ENCODE data around the gene SHKBP1.

The SHKBP1 gene

GRCh38 chr19:40534148-40534547, 42.5 kb upstream of the SHKBP1 start:
- no peak overlapping the region for H3K9ac ChIP-seq (ENCODE audit: low read depth, low read length, poor library complexity, severe bottlenecking)
- no peak overlapping the region for H3K4me3 ChIP-seq (ENCODE audit: low read length, poor library complexity, severe bottlenecking)
- no peaks in the 10 kb centered on the region for H3K79me2 ChIP-seq (ENCODE audit: insufficient read depth, low read length)
- H3K9me3 ChIP-seq (ENCODE audit: insufficient read depth, low read depth, low read length) = no peaks in the 10 kb centered on the region
- no peak overlapping the region for H3K4me2 ChIP-seq (ENCODE audit: low read depth, low read length, poor library complexity, severe bottlenecking)
- no peaks in the 10 kb centered on the region for H3K27me3 ChIP-seq (ENCODE audit: insufficient read depth, low read length, poor library complexity, severe bottlenecking)
- H3K9me2 ChIP-seq (replicated peaks; ENCODE audit: low read depth, low read length) = no peaks in the 10 kb centered on the region
- H2AFZ ChIP-seq (ENCODE audit: low read length) = no peak overlapping the region
- no peaks in the 10 kb centered on the region for H3K36me3 ChIP-seq (ENCODE audit: insufficient read depth, low read length)
- peaks cover 15% of the 10 kb centered on the region for H3K4me1 ChIP-seq (ENCODE audit: insufficient read depth, low read length, poor library complexity, severe bottlenecking)
- no peaks in the 10 kb centered on the region for H3F3A ChIP-seq (ENCODE audit: low read depth)
- TF ChIP-seq EZH2phosphoT487 (IDR thresholded peaks at IDR 0.05; ENCODE audit: borderline replicate concordance) (no peak), CTCF (conservative IDR thresholded peaks at IDR 0.05; ENCODE audit: low read length) (no peak)
- H4K20me1 ChIP-seq (ENCODE audit: insufficient read depth, low read length, poor library complexity, severe bottlenecking) = no peaks in the 10 kb centered on the region

- Histone ChIP-seq H3K9me2 (replicated peaks; ENCODE audit: low read depth, low read length) (no peaks in the 10 kb centered on the region), H3K9me3 (ENCODE audit: insufficient read depth, low read depth, low read length) (no peaks in the 10 kb centered on the region), H3K4me1 (ENCODE audit: insufficient read depth, low read length, poor library complexity, severe bottlenecking) (no peaks in the 10 kb centered on the region), H3K4me2 (ENCODE audit: low read depth, low read length, poor library complexity, severe bottlenecking) (no peak overlapping the region), H3K9ac (ENCODE audit: low read depth, low read length, poor library complexity, severe bottlenecking) (no peak overlapping the region), H3K79me2 (ENCODE audit: insufficient read depth, low read length) (no peaks in the 10 kb centered on the region), H3K27me3 (ENCODE audit: insufficient read depth, low read length, poor library complexity, severe bottlenecking) (no peaks in the 10 kb centered on the region), H3K36me3 (ENCODE audit: insufficient read depth, low read length) (no peaks in the 10 kb centered on the region), H3K4me3 (ENCODE audit: low read length, poor library complexity, severe bottlenecking) (no peak overlapping the region), H4K20me1 (ENCODE audit: insufficient read depth, low read length, poor library complexity, severe bottlenecking) (no peaks in the 10 kb centered on the region), H2AFZ (ENCODE audit: low read length) (no peak overlapping the region), H3F3A (ENCODE audit: low read depth) (no peaks in the 10 kb centered on the region)
- no peak for TF ChIP-seq CTCF (conservative IDR thresholded peaks at IDR 0.05; ENCODE audit: low read length)
- TF ChIP-seq EZH2phosphoT487 (IDR thresholded peaks at IDR 0.05; ENCODE audit: borderline replicate concordance) = no peak
These were observed 37.6 kb upstream of the SHKBP1 start for GRCh38 chr19:40539070-40539469.

- TF ChIP-seq EZH2phosphoT487 (IDR thresholded peaks at IDR 0.05; ENCODE audit: borderline replicate concordance) (no peak), CTCF (conservative IDR thresholded peaks at IDR 0.05; ENCODE audit: low read length) (no peak)
- Histone ChIP-seq H2AFZ (ENCODE audit: low read length) (no peak overlapping the region), H3K9me3 (ENCODE audit: insufficient read depth, low read depth, low read length) (no peaks in the 10 kb centered on the region; the same call in 1 of the 2 replicates), H4K20me1 (ENCODE audit: insufficient read depth, low read length, poor library complexity, severe bottlenecking) (no peaks in the 10 kb centered on the region), H3K36me3 (ENCODE audit: insufficient read depth, low read length) (no peaks in the 10 kb centered on the region), H3K9ac (ENCODE audit: low read depth, low read length, poor library complexity, severe bottlenecking) (no peak overlapping the region), H3K27me3 (ENCODE audit: insufficient read depth, low read length, poor library complexity, severe bottlenecking) (no peaks in the 10 kb centered on the region), H3K4me1 (ENCODE audit: insufficient read depth, low read length, poor library complexity, severe bottlenecking) (no peaks in the 10 kb centered on the region), H3K79me2 (ENCODE audit: insufficient read depth, low read length) (no peaks in the 10 kb centered on the region), H3F3A (ENCODE audit: low read depth) (no peaks in the 10 kb centered on the region), H3K4me3 (ENCODE audit: low read length, poor library complexity, severe bottlenecking) (no peak overlapping the region), H3K9me2 (replicated peaks; ENCODE audit: low read depth, low read length) (no peaks in the 10 kb centered on the region), H3K4me2 (ENCODE audit: low read depth, low read length, poor library complexity, severe bottlenecking) (no peak overlapping the region)
These were observed 34.3 kb upstream of the SHKBP1 start for GRCh38 chr19:40542202-40542859.
